IPS-15b (cell line): ENCODE data around the gene SUPT5H.

Experiments
- H3K27me3 ChIP-seq: one replicate; pipeline ENCODE4 v1.6.1; 2013; ENCODE audit warnings: low read length; ENCODE audit not compliant: control insufficient read depth, insufficient read depth
- H3K36me3 ChIP-seq: one replicate; pipeline ENCODE4 v1.6.1; 2013; ENCODE audit warnings: low read length; ENCODE audit not compliant: control insufficient read depth, insufficient read depth
- H3K4me1 ChIP-seq: one replicate; pipeline ENCODE4 v1.6.1; 2013; ENCODE audit warnings: mild to moderate bottlenecking, low read length; ENCODE audit not compliant: control insufficient read depth, insufficient read depth
- H3K4me3 ChIP-seq: one replicate; pipeline ENCODE4 v1.5.1; 2013; ENCODE audit warnings: low read depth, low read length
- H3K9ac ChIP-seq: one replicate; pipeline ENCODE4 v1.6.1; 2013; ENCODE audit warnings: low read depth, mild to moderate bottlenecking, low read length
- H3K9me3 ChIP-seq: one replicate; pipeline ENCODE4 v1.6.1; 2013; ENCODE audit warnings: mild to moderate bottlenecking, low read length; ENCODE audit not compliant: control insufficient read depth, insufficient read depth

SUPT5H gene

DNA sequence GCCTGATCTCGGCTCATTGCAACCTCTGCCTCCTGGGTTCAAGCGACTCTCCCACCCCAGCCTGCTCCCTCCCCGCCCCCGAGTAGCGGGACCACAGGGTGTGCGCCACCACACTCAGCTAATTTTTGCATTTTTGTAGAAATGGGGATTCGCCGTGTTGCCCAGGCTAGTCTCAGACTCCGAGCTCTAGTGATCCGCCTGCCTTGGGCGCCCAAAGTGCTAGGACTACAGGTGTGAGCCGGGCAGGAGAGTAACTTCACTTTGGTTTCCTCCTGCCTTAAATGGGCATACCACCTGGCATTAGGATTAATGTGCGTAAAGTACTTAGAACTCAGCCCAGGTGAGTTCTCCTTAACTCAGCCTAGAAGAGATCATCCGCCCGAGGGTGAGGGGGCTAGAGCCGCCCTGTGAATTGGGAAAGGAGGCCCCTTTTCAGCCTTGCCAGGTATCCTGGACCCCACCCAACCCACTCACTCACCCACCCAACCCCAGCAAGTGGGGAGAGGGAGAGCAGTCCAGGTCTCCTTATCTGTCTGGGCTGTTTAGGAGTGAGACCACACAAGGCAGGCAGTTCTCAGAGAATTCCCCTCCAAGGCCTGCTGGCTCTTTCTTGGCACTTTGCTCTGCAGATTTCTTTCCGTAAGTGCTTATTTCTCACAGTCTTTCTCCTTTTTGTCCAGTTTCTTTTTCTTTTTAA, 40.0 kb upstream of the SUPT5H start:
- Histone ChIP-seq H3K36me3 (peaks cover 10% of the 10 kb centered on the region), H3K4me1 (peaks cover 25% of the 10 kb centered on the region), H3K27me3 (no peaks in the 10 kb centered on the region), H3K9me3 (no peaks in the 10 kb centered on the region), H3K9ac (no peak overlapping the region), H3K4me3 (no peak overlapping the region)

DNA sequence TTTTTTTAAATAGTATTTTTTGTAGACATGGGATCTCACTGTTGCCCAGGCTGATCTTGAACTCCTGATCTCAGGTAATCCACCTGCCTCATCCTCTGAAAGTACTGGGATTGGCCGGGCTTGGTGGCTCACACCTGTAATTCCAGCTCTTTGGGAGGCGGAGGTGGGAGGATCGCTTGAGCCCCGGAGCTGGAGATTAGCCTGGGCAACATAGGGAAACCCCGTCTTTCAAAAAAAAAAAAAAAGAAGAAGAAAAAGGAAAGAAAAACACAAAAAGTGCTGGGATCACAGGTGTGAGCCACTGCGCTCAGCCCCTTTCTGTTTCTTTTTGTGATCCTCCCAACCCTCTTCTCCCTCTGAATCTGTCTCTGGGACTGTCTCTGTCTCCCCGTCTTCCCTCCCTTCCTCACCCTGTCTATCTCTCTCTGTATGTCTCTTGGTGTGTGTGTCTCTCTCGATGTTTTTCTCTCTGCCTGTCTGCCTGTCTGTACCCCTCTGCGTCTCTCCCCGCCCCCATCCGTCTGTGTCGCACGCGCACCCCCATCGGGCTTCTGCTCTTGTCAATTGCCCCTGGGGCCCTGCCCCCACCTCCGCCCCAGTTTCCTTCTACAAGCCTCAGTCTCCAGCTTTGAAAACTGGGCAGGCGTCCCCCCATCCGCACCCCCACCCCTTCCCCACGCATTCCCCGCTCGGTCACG, 39.3 kb upstream of the SUPT5H start:
- no peak overlapping the region for H3K9ac ChIP-seq

DNA sequence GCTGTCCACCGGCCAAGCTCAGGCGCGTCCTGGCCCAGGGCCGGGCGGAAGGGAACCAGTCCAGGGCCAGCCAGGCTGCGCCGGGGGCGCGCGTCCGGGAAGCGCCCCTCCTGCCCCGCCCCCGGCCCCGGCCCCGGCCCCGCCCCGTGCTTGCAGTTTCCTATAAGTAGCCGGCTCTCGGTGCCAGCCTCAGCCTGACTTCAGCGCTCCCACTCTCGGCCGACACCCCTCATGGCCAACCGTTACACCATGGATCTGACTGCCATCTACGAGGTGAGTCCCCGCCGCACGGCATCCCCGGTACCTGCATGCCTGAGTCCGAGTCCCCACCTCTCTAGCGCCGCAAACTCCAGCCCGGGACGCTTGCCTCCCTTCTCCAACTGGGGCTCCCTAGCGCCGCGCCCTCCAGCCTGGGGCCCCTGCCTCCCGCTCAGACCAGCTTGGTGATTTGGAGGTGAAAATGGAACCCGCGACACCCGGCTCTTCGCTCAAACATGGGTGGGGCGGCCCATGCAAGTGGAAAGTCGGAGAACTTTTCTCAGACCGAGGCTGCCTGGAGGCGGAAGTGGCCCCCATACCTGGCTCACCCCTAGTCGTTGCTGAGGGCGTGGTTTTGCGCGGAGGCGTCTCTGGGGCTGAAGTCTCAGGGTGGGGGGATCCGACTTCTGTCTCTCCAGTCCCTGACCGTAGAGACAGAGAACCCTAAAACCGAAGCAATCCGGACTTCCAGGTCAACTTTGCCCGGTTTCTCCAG, 38.5 kb upstream of the SUPT5H start, which contains the start of gene ZFP36:
ZFP36 (plus strand) TSS at position 192 of the 754 bp plus-strand sequence; CDS start at position 250, 58 bp downstream.
- H3K9me3 ChIP-seq = no peaks in the 10 kb centered on the region
- H3K4me3 ChIP-seq = peak within 1 kb of the TSS; percentile 95
- no peaks in the 10 kb centered on the region for H3K27me3 ChIP-seq
- H3K36me3 ChIP-seq = peaks cover 10% of the 10 kb centered on the region
- peak within 1 kb of the TSS; percentile 65 for H3K9ac ChIP-seq
- H3K4me1 ChIP-seq = peaks cover 23% of the 10 kb centered on the region

More for the DNA sequence above, 39.3 kb upstream of the SUPT5H start:
- no peaks in the 10 kb centered on the region for H3K9me3 ChIP-seq
- H3K4me1 ChIP-seq = peaks cover 23% of the 10 kb centered on the region
- H3K27me3 ChIP-seq = no peaks in the 10 kb centered on the region
- peaks cover 10% of the 10 kb centered on the region for H3K36me3 ChIP-seq
- peak overlapping the region; percentile 72 for H3K4me3 ChIP-seq

DNA sequence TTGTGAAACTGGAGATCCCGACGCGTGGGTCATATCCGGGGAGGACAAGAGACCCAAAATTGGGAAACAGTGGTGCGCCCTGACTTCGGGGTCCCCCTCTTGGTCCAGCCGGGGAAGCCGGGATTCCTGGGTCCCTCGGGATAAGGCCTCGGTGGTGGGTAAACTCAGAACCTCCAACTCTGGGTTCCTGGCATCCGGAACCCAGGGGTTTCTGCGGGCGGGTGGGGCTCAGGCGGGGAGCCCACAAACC, 38.0 kb upstream of the SUPT5H start:
- H3K9ac ChIP-seq = peak overlapping the region; percentile 65
- peak overlapping the region; percentile 95 for H3K4me3 ChIP-seq
- no peaks in the 10 kb centered on the region for H3K27me3 ChIP-seq
- H3K36me3 ChIP-seq = peaks cover 10% of the 10 kb centered on the region
- H3K9me3 ChIP-seq = no peaks in the 10 kb centered on the region
- H3K4me1 ChIP-seq = peaks cover 19% of the 10 kb centered on the region

DNA sequence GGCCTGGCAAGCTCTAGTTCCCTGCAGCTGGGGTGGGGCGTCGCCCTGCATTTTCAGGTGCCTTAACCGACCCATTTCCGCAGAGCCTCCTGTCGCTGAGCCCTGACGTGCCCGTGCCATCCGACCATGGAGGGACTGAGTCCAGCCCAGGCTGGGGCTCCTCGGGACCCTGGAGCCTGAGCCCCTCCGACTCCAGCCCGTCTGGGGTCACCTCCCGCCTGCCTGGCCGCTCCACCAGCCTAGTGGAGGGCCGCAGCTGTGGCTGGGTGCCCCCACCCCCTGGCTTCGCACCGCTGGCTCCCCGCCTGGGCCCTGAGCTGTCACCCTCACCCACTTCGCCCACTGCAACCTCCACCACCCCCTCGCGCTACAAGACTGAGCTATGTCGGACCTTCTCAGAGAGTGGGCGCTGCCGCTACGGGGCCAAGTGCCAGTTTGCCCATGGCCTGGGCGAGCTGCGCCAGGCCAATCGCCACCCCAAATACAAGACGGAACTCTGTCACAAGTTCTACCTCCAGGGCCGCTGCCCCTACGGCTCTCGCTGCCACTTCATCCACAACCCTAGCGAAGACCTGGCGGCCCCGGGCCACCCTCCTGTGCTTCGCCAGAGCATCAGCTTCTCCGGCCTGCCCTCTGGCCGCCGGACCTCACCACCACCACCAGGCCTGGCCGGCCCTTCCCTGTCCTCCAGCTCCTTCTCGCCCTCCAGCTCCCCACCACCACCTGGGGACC, 37.6 kb upstream of the SUPT5H start:
- Histone ChIP-seq H3K9me3 (no peaks in the 10 kb centered on the region), H3K4me1 (peaks cover 19% of the 10 kb centered on the region), H3K9ac (peak overlapping the region; percentile 65), H3K4me3 (peak overlapping the region; percentile 95), H3K36me3 (peaks cover 10% of the 10 kb centered on the region), H3K27me3 (no peaks in the 10 kb centered on the region)

DNA sequence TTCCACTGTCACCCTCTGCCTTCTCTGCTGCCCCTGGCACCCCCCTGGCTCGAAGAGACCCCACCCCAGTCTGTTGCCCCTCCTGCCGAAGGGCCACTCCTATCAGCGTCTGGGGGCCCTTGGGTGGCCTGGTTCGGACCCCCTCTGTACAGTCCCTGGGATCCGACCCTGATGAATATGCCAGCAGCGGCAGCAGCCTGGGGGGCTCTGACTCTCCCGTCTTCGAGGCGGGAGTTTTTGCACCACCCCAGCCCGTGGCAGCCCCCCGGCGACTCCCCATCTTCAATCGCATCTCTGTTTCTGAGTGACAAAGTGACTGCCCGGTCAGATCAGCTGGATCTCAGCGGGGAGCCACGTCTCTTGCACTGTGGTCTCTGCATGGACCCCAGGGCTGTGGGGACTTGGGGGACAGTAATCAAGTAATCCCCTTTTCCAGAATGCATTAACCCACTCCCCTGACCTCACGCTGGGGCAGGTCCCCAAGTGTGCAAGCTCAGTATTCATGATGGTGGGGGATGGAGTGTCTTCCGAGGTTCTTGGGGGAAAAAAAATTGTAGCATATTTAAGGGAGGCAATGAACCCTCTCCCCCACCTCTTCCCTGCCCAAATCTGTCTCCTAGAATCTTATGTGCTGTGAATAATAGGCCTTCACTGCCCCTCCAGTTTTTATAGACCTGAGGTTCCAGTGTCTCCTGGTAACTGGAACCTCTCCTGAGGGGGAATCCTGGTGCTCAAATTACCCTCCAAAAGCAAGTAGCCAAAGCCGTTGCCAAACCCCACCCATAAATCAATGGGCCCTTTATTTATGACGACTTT, 36.8 kb upstream of the SUPT5H start:
- H3K9ac ChIP-seq = no peak overlapping the region
- H3K4me3 ChIP-seq = peak overlapping the region; percentile 95
- peaks cover 19% of the 10 kb centered on the region for H3K4me1 ChIP-seq
- H3K27me3 ChIP-seq = no peaks in the 10 kb centered on the region
- no peaks in the 10 kb centered on the region for H3K9me3 ChIP-seq
- peaks cover 10% of the 10 kb centered on the region for H3K36me3 ChIP-seq

DNA sequence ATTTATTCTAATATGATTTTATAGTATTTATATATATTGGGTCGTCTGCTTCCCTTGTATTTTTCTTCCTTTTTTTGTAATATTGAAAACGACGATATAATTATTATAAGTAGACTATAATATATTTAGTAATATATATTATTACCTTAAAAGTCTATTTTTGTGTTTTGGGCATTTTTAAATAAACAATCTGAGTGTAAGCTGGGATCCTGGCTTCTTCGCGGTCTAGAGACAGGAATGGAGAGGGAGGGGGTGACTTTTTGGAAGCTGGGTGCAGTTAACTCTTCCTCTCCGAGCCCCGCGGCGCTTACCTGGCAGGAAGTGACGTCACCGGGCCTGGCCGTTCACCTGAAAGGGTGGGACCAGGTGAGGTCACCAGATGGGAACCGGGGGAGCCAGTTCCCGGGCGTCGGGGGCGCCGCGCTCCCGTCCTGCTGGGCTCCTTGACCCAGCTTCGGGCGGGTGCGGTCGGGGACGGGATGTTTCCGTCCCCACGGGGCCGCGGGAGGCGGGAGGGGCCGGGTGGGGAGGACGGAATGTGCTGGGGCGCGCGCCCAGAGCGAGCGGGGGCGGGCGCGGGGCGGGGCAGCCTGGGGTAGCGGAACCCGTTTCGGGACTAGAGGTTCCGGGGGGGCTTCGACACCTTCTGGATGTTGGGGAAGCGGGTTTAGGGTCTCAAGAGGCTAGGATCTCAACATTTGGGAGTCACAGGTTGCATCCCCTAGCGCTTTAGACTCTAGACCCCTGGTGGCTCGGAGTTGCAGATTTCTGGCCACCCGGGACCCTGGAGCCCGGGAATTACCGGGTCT, 36.0 kb upstream of the SUPT5H start:
- H3K27me3 ChIP-seq = no peaks in the 10 kb centered on the region
- peaks cover 22% of the 10 kb centered on the region for H3K4me1 ChIP-seq
- peak overlapping the region; percentile 95 for H3K9ac ChIP-seq
- H3K36me3 ChIP-seq = peaks cover 12% of the 10 kb centered on the region
- H3K4me3 ChIP-seq = peak overlapping the region; percentile 95
- H3K9me3 ChIP-seq = no peaks in the 10 kb centered on the region

DNA sequence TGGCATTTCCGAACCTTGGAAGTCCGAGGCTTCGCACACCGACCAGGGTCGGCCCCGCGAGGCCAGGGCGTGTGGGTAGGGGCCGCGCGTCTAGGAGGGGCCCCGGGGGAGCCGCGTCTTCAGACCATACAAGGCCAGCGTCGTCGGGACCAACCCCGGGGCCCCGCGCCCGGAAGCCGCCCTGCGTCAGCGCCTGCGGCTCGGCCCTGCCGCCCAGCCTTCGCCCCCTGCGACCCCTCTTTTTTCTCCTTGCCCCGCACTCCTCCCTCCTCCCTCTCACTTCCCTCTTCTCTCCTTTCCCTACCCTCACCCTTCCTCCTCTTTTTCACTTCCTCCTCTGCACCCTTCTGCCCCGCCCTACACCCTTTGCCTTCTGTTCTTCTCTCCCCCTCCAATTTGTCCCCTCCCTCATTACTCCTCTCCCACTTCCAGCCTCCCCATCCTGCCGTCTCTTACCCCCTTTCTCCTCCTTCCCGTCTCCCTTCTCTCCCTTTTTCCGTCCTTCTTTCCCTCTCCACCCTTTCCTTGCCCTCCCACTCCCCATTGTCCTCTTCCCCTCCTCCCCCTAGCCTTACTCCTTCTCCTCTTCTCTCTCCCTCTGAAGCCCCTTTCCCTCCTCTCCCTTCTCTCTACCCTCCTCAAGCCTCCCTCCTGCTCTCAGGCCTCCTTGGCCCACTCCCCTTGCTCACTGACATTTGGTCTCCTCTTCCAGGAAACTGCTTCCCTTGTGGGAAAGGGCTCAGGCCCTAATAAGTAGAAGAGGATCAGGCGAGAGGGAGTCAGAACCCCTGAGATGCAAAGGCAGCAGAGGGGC, 35.2 kb upstream of the SUPT5H start:
- peak overlapping the region; percentile 95 for H3K9ac ChIP-seq
- no peaks in the 10 kb centered on the region for H3K9me3 ChIP-seq
- H3K4me1 ChIP-seq = peaks cover 24% of the 10 kb centered on the region
- H3K27me3 ChIP-seq = no peaks in the 10 kb centered on the region
- peak overlapping the region; percentile 95 for H3K4me3 ChIP-seq
- peaks cover 12% of the 10 kb centered on the region for H3K36me3 ChIP-seq

DNA sequence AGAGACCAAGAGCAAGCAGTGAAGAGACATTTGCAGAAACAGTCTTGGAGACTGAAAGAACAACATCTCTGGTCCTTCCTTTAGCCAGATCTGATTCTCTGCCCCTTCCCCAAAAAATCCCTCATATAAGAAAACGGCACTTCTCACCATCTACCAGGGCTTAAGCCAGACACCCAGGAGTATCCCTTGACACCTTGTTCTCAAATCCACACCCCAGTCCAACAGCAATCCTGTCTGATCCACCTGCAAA, 34.6 kb upstream of the SUPT5H start:
- H3K9me3 ChIP-seq = no peaks in the 10 kb centered on the region
- peaks cover 13% of the 10 kb centered on the region for H3K36me3 ChIP-seq
- peak overlapping the region; percentile 95 for H3K4me3 ChIP-seq
- no peaks in the 10 kb centered on the region for H3K27me3 ChIP-seq
- peaks cover 21% of the 10 kb centered on the region for H3K4me1 ChIP-seq
- H3K9ac ChIP-seq = peak overlapping the region; percentile 95
